ENCODE measurements around the gene ETV5.

ETV5 gene

GRCh38 chr3:186070550-186070949 is 38.3 kb downstream of the ETV5 start:
- no CpG with 5 or more reads among the region's 1 CpG for WGBS (ENCODE audit: extremely low coverage, insufficient coverage, low lambda C conversion rate)
- Histone ChIP-seq H2BK5ac (ENCODE audit: low read length) (no peak overlapping the region), H3K9ac (ENCODE audit: low read length) (no peak overlapping the region), H4K5ac (ENCODE audit: low read length) (no peak overlapping the region), H3K4ac (ENCODE audit: low read depth, low read length) (no peak overlapping the region), H3K4me2 (ENCODE audit: low read length) (no peak overlapping the region), H3K79me2 (ENCODE audit: control insufficient read depth, insufficient read depth, low read length) (no peaks in the 10 kb centered on the region), H2AK5ac (ENCODE audit: low read length) (no peak overlapping the region), H3K27ac (ENCODE audit: low read depth, low read length) (no peak overlapping the region), H2BK15ac (replicated peaks; ENCODE audit: low read depth) (no peak overlapping the region), H4K8ac (ENCODE audit: low read depth, low read length) (no peak overlapping the region), H3K36me3 (ENCODE audit: control insufficient read depth, insufficient read depth, low read length) (no peaks in the 10 kb centered on the region), H3K27me3 (ENCODE audit: insufficient read depth, low read length, poor library complexity) (no peaks in the 10 kb centered on the region), H3K4me3 (ENCODE audit: low read length) (no peak overlapping the region), H3K4me1 (ENCODE audit: control insufficient read depth, low read depth, low read length) (no peaks in the 10 kb centered on the region), H2BK120ac (ENCODE audit: low read depth, low read length) (no peak overlapping the region), H3K79me1 (ENCODE audit: low read length) (no peaks in the 10 kb centered on the region), H3K23ac (ENCODE audit: low read length) (no peak overlapping the region), H3K18ac (ENCODE audit: low read length) (no peak overlapping the region), H3K56ac (ENCODE audit: low read length) (no peak overlapping the region)
- DNase-seq: no peak

- H3K27ac ChIP-seq (ENCODE audit: low read depth, low read length): no peak overlapping the region
- H3K36me3 ChIP-seq (ENCODE audit: control insufficient read depth, insufficient read depth, low read length): no peaks in the 10 kb centered on the region
- H2BK120ac ChIP-seq (ENCODE audit: low read depth, low read length): no peak overlapping the region
- no peak overlapping the region for H3K4me2 ChIP-seq (ENCODE audit: low read length)
- H4K8ac ChIP-seq (ENCODE audit: low read depth, low read length): no peak overlapping the region
- WGBS (ENCODE audit: extremely low coverage, insufficient coverage, low lambda C conversion rate): no CpG with 5 or more reads among the region's 9 CpGs
- no peak overlapping the region for H2BK15ac ChIP-seq (replicated peaks; ENCODE audit: low read depth)
- no peaks in the 10 kb centered on the region for H3K4me1 ChIP-seq (ENCODE audit: control insufficient read depth, low read depth, low read length)
- no peak overlapping the region for H3K9ac ChIP-seq (ENCODE audit: low read length)
- no peak overlapping the region for H2BK5ac ChIP-seq (ENCODE audit: low read length)
- no peak for DNase-seq
- H3K18ac ChIP-seq (ENCODE audit: low read length): no peak overlapping the region
- H3K4me3 ChIP-seq (ENCODE audit: low read length): no peak overlapping the region
- H3K4ac ChIP-seq (ENCODE audit: low read depth, low read length): no peak overlapping the region
- H4K5ac ChIP-seq (ENCODE audit: low read length): no peak overlapping the region
- no peaks in the 10 kb centered on the region for H3K27me3 ChIP-seq (ENCODE audit: insufficient read depth, low read length, poor library complexity)
- H3K56ac ChIP-seq (ENCODE audit: low read length): no peak overlapping the region
- H3K79me1 ChIP-seq (ENCODE audit: low read length): no peaks in the 10 kb centered on the region
- H2AK5ac ChIP-seq (ENCODE audit: low read length): no peak overlapping the region
- H3K23ac ChIP-seq (ENCODE audit: low read length): no peak overlapping the region
- no peaks in the 10 kb centered on the region for H3K79me2 ChIP-seq (ENCODE audit: control insufficient read depth, insufficient read depth, low read length)
These were observed 38.8 kb downstream of the ETV5 start for GRCh38 chr3:186070133-186070532.

- no peak overlapping the region for H2BK15ac ChIP-seq (replicated peaks; ENCODE audit: low read depth)
- no peak overlapping the region for H3K27ac ChIP-seq (ENCODE audit: low read depth, low read length)
- H3K4me3 ChIP-seq (ENCODE audit: low read length): no peak overlapping the region
- H4K5ac ChIP-seq (ENCODE audit: low read length): no peak overlapping the region
- H3K79me1 ChIP-seq (ENCODE audit: low read length): no peaks in the 10 kb centered on the region
- H2BK120ac ChIP-seq (ENCODE audit: low read depth, low read length): no peak overlapping the region
- H3K9ac ChIP-seq (ENCODE audit: low read length): no peak overlapping the region
- H3K36me3 ChIP-seq (ENCODE audit: control insufficient read depth, insufficient read depth, low read length): no peaks in the 10 kb centered on the region
- no peak overlapping the region for H2AK5ac ChIP-seq (ENCODE audit: low read length)
- no peak overlapping the region for H3K4ac ChIP-seq (ENCODE audit: low read depth, low read length)
- DNase-seq: no peak
- no peak overlapping the region for H3K56ac ChIP-seq (ENCODE audit: low read length)
- no peak overlapping the region for H2BK5ac ChIP-seq (ENCODE audit: low read length)
- no CpG with 5 or more reads among the region's 9 CpGs for WGBS (ENCODE audit: extremely low coverage, insufficient coverage, low lambda C conversion rate)
- no peaks in the 10 kb centered on the region for H3K27me3 ChIP-seq (ENCODE audit: insufficient read depth, low read length, poor library complexity)
- no peak overlapping the region for H3K4me2 ChIP-seq (ENCODE audit: low read length)
- no peak overlapping the region for H3K18ac ChIP-seq (ENCODE audit: low read length)
- no peaks in the 10 kb centered on the region for H3K79me2 ChIP-seq (ENCODE audit: control insufficient read depth, insufficient read depth, low read length)
- no peak overlapping the region for H3K23ac ChIP-seq (ENCODE audit: low read length)
- H4K8ac ChIP-seq (ENCODE audit: low read depth, low read length): no peak overlapping the region
- no peaks in the 10 kb centered on the region for H3K4me1 ChIP-seq (ENCODE audit: control insufficient read depth, low read depth, low read length)
These were observed 39.7 kb downstream of the ETV5 start for GRCh38 chr3:186069199-186069598.

GRCh38 chr3:186068243-186068552 is 40.7 kb downstream of the ETV5 start:
- no peak overlapping the region for H3K18ac ChIP-seq (ENCODE audit: low read length)
- H3K9ac ChIP-seq (ENCODE audit: low read length): no peak overlapping the region
- no peak overlapping the region for H2BK120ac ChIP-seq (ENCODE audit: low read depth, low read length)
- whole genome bisulfite sequencing (ENCODE audit: extremely low coverage, insufficient coverage, low lambda C conversion rate): no CpG with 5 or more reads among the region's 2 CpGs
- H4K8ac ChIP-seq (ENCODE audit: low read depth, low read length): no peak overlapping the region
- H2BK15ac ChIP-seq (replicated peaks; ENCODE audit: low read depth): no peak overlapping the region
- H3K23ac ChIP-seq (ENCODE audit: low read length): no peak overlapping the region
- DNase-seq: no peak
- H3K4ac ChIP-seq (ENCODE audit: low read depth, low read length): no peak overlapping the region
- H3K56ac ChIP-seq (ENCODE audit: low read length): no peak overlapping the region
- no peak overlapping the region for H3K4me2 ChIP-seq (ENCODE audit: low read length)
- H3K4me1 ChIP-seq (ENCODE audit: control insufficient read depth, low read depth, low read length): no peaks in the 10 kb centered on the region
- H3K79me2 ChIP-seq (ENCODE audit: control insufficient read depth, insufficient read depth, low read length): no peaks in the 10 kb centered on the region
- H2BK5ac ChIP-seq (ENCODE audit: low read length): no peak overlapping the region
- H3K36me3 ChIP-seq (ENCODE audit: control insufficient read depth, insufficient read depth, low read length): no peaks in the 10 kb centered on the region
- H2AK5ac ChIP-seq (ENCODE audit: low read length): no peak overlapping the region
- no peaks in the 10 kb centered on the region for H3K79me1 ChIP-seq (ENCODE audit: low read length)
- no peak overlapping the region for H3K27ac ChIP-seq (ENCODE audit: low read depth, low read length)
- no peaks in the 10 kb centered on the region for H3K27me3 ChIP-seq (ENCODE audit: insufficient read depth, low read length, poor library complexity)
- no peak overlapping the region for H3K4me3 ChIP-seq (ENCODE audit: low read length)
- no peak overlapping the region for H4K5ac ChIP-seq (ENCODE audit: low read length)

GRCh38 chr3:186067360-186068242 is 41.3 kb downstream of the ETV5 start:
- H3K23ac ChIP-seq (ENCODE audit: low read length): no peak overlapping the region
- no peaks in the 10 kb centered on the region for H3K36me3 ChIP-seq (ENCODE audit: control insufficient read depth, insufficient read depth, low read length)

GRCh38 chr3:186060222-186060621 is 48.7 kb downstream of the ETV5 start:
- no CpG with 5 or more reads among the region's 3 CpGs for WGBS (ENCODE audit: extremely low coverage, insufficient coverage, low lambda C conversion rate)
- peaks cover 2% of the 10 kb centered on the region for H3K4me1 ChIP-seq (ENCODE audit: control insufficient read depth, low read depth, low read length)
- H3K27me3 ChIP-seq (ENCODE audit: insufficient read depth, low read length, poor library complexity): no peaks in the 10 kb centered on the region
- no peak overlapping the region for H2BK15ac ChIP-seq (replicated peaks; ENCODE audit: low read depth)
- no peaks in the 10 kb centered on the region for H3K79me1 ChIP-seq (ENCODE audit: low read length)
- no peak overlapping the region for H3K23ac ChIP-seq (ENCODE audit: low read length)
- H3K18ac ChIP-seq (ENCODE audit: low read length): no peak overlapping the region
- no peak overlapping the region for H4K8ac ChIP-seq (ENCODE audit: low read depth, low read length)
- no peak overlapping the region for H3K4me3 ChIP-seq (ENCODE audit: low read length)
- DNase-seq: no peak
- H3K4ac ChIP-seq (ENCODE audit: low read depth, low read length): no peak overlapping the region
- no peak overlapping the region for H2BK120ac ChIP-seq (ENCODE audit: low read depth, low read length)
- H3K56ac ChIP-seq (ENCODE audit: low read length): no peak overlapping the region
- H3K9ac ChIP-seq (ENCODE audit: low read length): no peak overlapping the region
- no peak overlapping the region for H3K4me2 ChIP-seq (ENCODE audit: low read length)
- no peak overlapping the region for H2AK5ac ChIP-seq (ENCODE audit: low read length)
- no peaks in the 10 kb centered on the region for H3K79me2 ChIP-seq (ENCODE audit: control insufficient read depth, insufficient read depth, low read length)
- H2BK5ac ChIP-seq (ENCODE audit: low read length): no peak overlapping the region
- no peak overlapping the region for H3K27ac ChIP-seq (ENCODE audit: low read depth, low read length)
- H3K36me3 ChIP-seq (ENCODE audit: control insufficient read depth, insufficient read depth, low read length): peaks cover 3% of the 10 kb centered on the region
- H4K5ac ChIP-seq (ENCODE audit: low read length): no peak overlapping the region

More at GRCh38 chr3:186067360-186068242, 41.3 kb downstream of the ETV5 start:
- no peaks in the 10 kb centered on the region for H3K27me3 ChIP-seq (ENCODE audit: insufficient read depth, low read length, poor library complexity)
- no peak overlapping the region for H2BK120ac ChIP-seq (ENCODE audit: low read depth, low read length)
- no peak overlapping the region for H3K4ac ChIP-seq (ENCODE audit: low read depth, low read length)
- H4K8ac ChIP-seq (ENCODE audit: low read depth, low read length): no peak overlapping the region
- no peak overlapping the region for H2AK5ac ChIP-seq (ENCODE audit: low read length)
- DNase-seq: no peak
- no peak overlapping the region for H3K27ac ChIP-seq (ENCODE audit: low read depth, low read length)
- no peak overlapping the region for H3K18ac ChIP-seq (ENCODE audit: low read length)
- H2BK15ac ChIP-seq (replicated peaks; ENCODE audit: low read depth): no peak overlapping the region
- H2BK5ac ChIP-seq (ENCODE audit: low read length): no peak overlapping the region
- no peak overlapping the region for H3K56ac ChIP-seq (ENCODE audit: low read length)
- no peak overlapping the region for H3K9ac ChIP-seq (ENCODE audit: low read length)
- H4K5ac ChIP-seq (ENCODE audit: low read length): no peak overlapping the region
- WGBS (ENCODE audit: extremely low coverage, insufficient coverage, low lambda C conversion rate): no CpG with 5 or more reads among the region's 9 CpGs
- H3K4me2 ChIP-seq (ENCODE audit: low read length): no peak overlapping the region
- no peaks in the 10 kb centered on the region for H3K79me1 ChIP-seq (ENCODE audit: low read length)
- H3K79me2 ChIP-seq (ENCODE audit: control insufficient read depth, insufficient read depth, low read length): no peaks in the 10 kb centered on the region
- no peaks in the 10 kb centered on the region for H3K4me1 ChIP-seq (ENCODE audit: control insufficient read depth, low read depth, low read length)
- no peak overlapping the region for H3K4me3 ChIP-seq (ENCODE audit: low read length)
